OCI-LY7 (cell line): ENCODE results near the gene ZNF335. TPM values are rescaled to one million over a fixed set of nuclear protein-coding genes. Genes with fewer than 3 reads are reported as not detected.

Experiments used
- BruUV-seq: library from RNA; stranded (reverse); fragments of 400-500 nt; replicated peaks from 2 replicates; lab custom pipeline; 2021; lab: Mats Ljungman, UMichigan
- CTCF ChIA-PET: fragments of 300-600 bp; sonication (Branson Sonifier 250); formaldehyde crosslinking; loops from one replicate; lab custom pipeline; 2022; ENCODE audit warnings: antibody characterized with exemption; ENCODE audit not compliant: unreplicated experiment; lab: Charles Lee
- POLR2A ChIA-PET: fragments of 300-600 bp; sonication (Branson Sonifier 250); formaldehyde crosslinking; loops from one replicate; lab custom pipeline; 2022; ENCODE audit warnings: antibody characterized with exemption; lab: Charles Lee
- DNase-seq: peaks from one replicate; pipeline ENCODE4 v3.0.0-alpha.2; 2015; ENCODE audit warnings: low spot score
- H2AFZ ChIP-seq: fragments of 200-600 bp; sonication (generic), shearing (Covaris generic); 2 replicates; pipeline ENCODE4 v1.6.1; 2014; ENCODE audit warnings: mild to moderate bottlenecking, antibody characterized with exemption, low read length, moderate library complexity
- H3K27ac ChIP-seq: fragments of 200-600 bp; sonication (generic); 2 replicates; pipeline ENCODE4 v1.5.1; 2014; ENCODE audit warnings: mixed run types, low read depth, mild to moderate bottlenecking, moderate library complexity, low read length, inconsistent platforms; ENCODE audit not compliant: poor library complexity, severe bottlenecking
- H3K36me3 ChIP-seq: fragments of 200-600 bp; sonication (generic); 2 replicates; pipeline ENCODE4 v1.6.1; 2014; ENCODE audit warnings: mild to moderate bottlenecking, antibody characterized with exemption, low read length, moderate library complexity, mixed read lengths; ENCODE audit not compliant: insufficient read depth
- H3K4me1 ChIP-seq: fragments of 200-600 bp; sonication (generic); 2 replicates; pipeline ENCODE4 v1.5.1; 2014; ENCODE audit warnings: mild to moderate bottlenecking, low read length; ENCODE audit not compliant: insufficient read depth, poor library complexity, severe bottlenecking
- H3K4me2 ChIP-seq: fragments of 200-600 bp; sonication (generic); 2 replicates; pipeline ENCODE4 v1.6.1; 2014; ENCODE audit warnings: mild to moderate bottlenecking, low read length
- H3K4me3 ChIP-seq: fragments of 200-600 bp; sonication (generic); 2 replicates; pipeline ENCODE4 v1.5.1; 2014; ENCODE audit warnings: mild to moderate bottlenecking, low read depth, low read length; ENCODE audit not compliant: poor library complexity, severe bottlenecking
- H3K79me2 ChIP-seq: fragments of 200-600 bp; sonication (generic); 2 replicates; pipeline ENCODE4 v1.6.1; 2016; ENCODE audit warnings: low read depth, mild to moderate bottlenecking, low read length, moderate library complexity, mixed read lengths; ENCODE audit not compliant: insufficient read depth
- H3K9me2 ChIP-seq: fragments of 200-600 bp; sonication (generic); 2 replicates; pipeline ENCODE4 v1.6.1; 2016; ENCODE audit warnings: mild to moderate bottlenecking, low read length, mixed read lengths; ENCODE audit not compliant: insufficient read depth
- H3K9me3 ChIP-seq: fragments of 200-600 bp; sonication (generic); 2 replicates; pipeline ENCODE4 v1.6.1; 2014; ENCODE audit warnings: mild to moderate bottlenecking, mixed run types, low read length, mixed read lengths
- H4K20me1 ChIP-seq: fragments of 200-600 bp; sonication (generic); 2 replicates; pipeline ENCODE4 v1.6.1; 2014; ENCODE audit warnings: mild to moderate bottlenecking, antibody characterized with exemption, low read length, moderate library complexity, mixed read lengths; ENCODE audit not compliant: insufficient read depth
- CTCF ChIP-seq: fragments of 200-600 bp; sonication (generic); conservative IDR thresholded peaks from 2 replicates; pipeline ENCODE4 v1.5.1; 2014; ENCODE audit warnings: mild to moderate bottlenecking, antibody characterized with exemption, low read length, moderate library complexity, mixed read lengths
- EZH2phosphoT487 ChIP-seq: fragments of 200-600 bp; sonication (generic); IDR thresholded peaks from 2 replicates; pipeline ENCODE4 v1.6.1; 2018; ENCODE audit warnings: low read depth, borderline replicate concordance, mild to moderate bottlenecking, mixed run types, antibody characterized with exemption, low read length, moderate library complexity, mixed read lengths
- intact Hi-C: fragments of 100-400 bp; cut with micrococcal nuclease; formaldehyde crosslinking; loops from one replicate; pipeline ENCODE4 v1.10.0; 2022; ENCODE audit not compliant: unreplicated experiment
- total RNA-seq, 2 experiments: library from RNA; depleted of rRNA in 1 of 2; stranded (reverse); fragments of >200 nt in 1 of 2; shearing (Covaris generic) in 1 of 2; gene quantifications; 2 replicates each; pipeline ENCODE4 v1.2.3, GENCODE V29; 2014 to 2022

Gene ZNF335
- total RNA-seq, 2 experiments from 2014 or later = 21.0 to 28.4 TPM

GRCh38 chr20:45912344-45912682 lies 59.7 kb downstream of the ZNF335 start:
- Histone ChIP-seq H3K27ac (no peak overlapping the region), H3K36me3 (no peaks in the 10 kb centered on the region), H2AFZ (no peak overlapping the region), H3K9me3 (no peaks in the 10 kb centered on the region), H4K20me1 (no peaks in the 10 kb centered on the region), H3K4me3 (no peak overlapping the region), H3K9me2 (no peaks in the 10 kb centered on the region), H3K4me1 (peaks cover 14% of the 10 kb centered on the region), H3K4me2 (no peak overlapping the region), H3K79me2 (no peaks in the 10 kb centered on the region)
- DNase-seq = no peak
- CTCF ChIA-PET = no interaction called here
- TF ChIP-seq EZH2phosphoT487 = no peak
- no peak for TF ChIP-seq CTCF
- POLR2A ChIA-PET = no interaction called here
- intact Hi-C loops = no loop called here
- BruUV-seq = no TSS peak

GRCh38 chr20:45911486-45912343 lies 60.3 kb downstream of the ZNF335 start, which contains the start of gene PLTP:
TSS of gene PLTP (minus strand) at chr20:45912155. CDS start at chr20:45911452, 703 bp downstream.
- Histone ChIP-seq H3K27ac (no peak within 1 kb of the TSS), H3K36me3 (no peaks in the 10 kb centered on the region), H3K4me3 (no peak within 1 kb of the TSS), H3K9me2 (no peaks in the 10 kb centered on the region), H2AFZ (peak within 1 kb of the TSS; percentile 32; the same call in 1 of the 2 replicates), H3K9me3 (no peaks in the 10 kb centered on the region), H3K4me1 (peaks cover 14% of the 10 kb centered on the region), H3K79me2 (no peaks in the 10 kb centered on the region), H3K4me2 (peak within 1 kb of the TSS; percentile 63), H4K20me1 (no peaks in the 10 kb centered on the region)
- POLR2A ChIA-PET = no interaction called here
- no TSS peak for BruUV-seq
- no peak for DNase-seq
- TF ChIP-seq EZH2phosphoT487 (no peak), CTCF (no peak)
- intact Hi-C loops = loop anchor here (2.0 kb wide), 1 partner anchor 23 kb away; the partner anchor contains the start of gene PCIF1
- CTCF ChIA-PET = no interaction called here
